HG03045 (cell line): Measurements from ENCODE around the gene SNX1.

Experiments
- ATAC-seq: cut with Tn5 transposase; IDR thresholded peaks from one replicate; pipeline ENCODE4 v1.9.1; 2021; ENCODE audit warnings: mild to moderate bottlenecking, moderate library complexity; ENCODE audit not compliant: unreplicated experiment

The SNX1 gene

GRCh38 chr15:64146041-64146440 is 50.3 kb downstream of the SNX1 start:
- no peak for ATAC-seq

- ATAC-seq: no peak
These were observed 50.7 kb downstream of the SNX1 start for GRCh38 chr15:64146520-64146884.

- no peak for ATAC-seq
These were observed 51.3 kb downstream of the SNX1 start for GRCh38 chr15:64146885-64147681.

GRCh38 chr15:64148168-64148567 is 52.4 kb downstream of the SNX1 start:
- no peak for ATAC-seq

GRCh38 chr15:64148581-64148980 is 52.8 kb downstream of the SNX1 start:
- ATAC-seq: no peak

- no peak for ATAC-seq
These were observed 53.6 kb downstream of the SNX1 start for GRCh38 chr15:64149424-64149823.

- ATAC-seq: no peak
These were observed 54.3 kb downstream of the SNX1 start for GRCh38 chr15:64149893-64150578.

GRCh38 chr15:64151727-64152506 is 56.1 kb downstream of the SNX1 start, which contains the start of gene SNX22:
Gene SNX22, plus strand, starts transcription at chr15:64151731. Its CDS starts 45 bp downstream, at chr15:64151776.
- peak; percentile 18 for ATAC-seq

DNA sequence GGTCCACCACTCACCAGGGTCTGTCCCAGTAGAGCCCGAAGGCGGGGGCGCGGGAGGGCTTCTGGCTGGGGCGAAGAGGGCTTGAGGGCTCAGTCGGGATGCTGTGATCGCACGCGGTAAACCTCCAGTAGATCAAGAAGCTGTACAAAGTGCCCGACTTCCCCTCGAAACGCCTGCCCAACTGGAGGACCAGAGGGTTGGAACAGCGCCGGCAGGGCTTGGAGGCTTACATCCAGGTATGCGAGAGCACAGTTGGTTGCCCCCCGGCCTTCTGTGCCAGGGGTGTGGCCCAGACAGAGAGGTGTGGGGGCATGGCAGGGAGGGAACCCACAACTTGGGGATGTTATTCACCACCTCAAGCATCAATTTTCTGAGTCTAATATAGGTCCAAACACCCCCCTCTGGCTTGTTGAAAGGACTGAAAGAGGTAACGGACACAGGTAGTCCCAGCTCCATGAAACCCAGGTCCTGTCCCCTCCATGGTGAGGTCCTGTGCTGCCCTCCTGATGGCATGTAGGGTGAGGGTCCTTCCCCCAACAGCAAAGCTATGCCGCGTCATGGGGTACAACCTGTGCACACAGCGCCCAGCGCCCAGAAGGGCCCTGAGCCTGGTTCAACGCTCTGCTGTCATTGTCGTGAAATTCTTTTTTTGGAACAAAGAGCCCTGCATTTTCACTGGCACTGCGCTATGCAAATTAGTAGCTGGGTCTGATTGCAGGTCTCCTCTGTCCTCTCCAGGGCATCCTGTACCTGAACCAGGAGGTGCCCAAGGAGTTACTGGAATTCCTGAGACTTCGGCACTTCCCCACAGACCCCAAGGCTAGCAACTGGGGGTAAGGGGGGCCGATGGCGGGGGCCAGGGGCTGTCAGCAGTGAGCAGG is 57.0 kb downstream of the SNX1 start:
- ATAC-seq: peak; percentile 20

- peak; percentile 59 for ATAC-seq
These were observed 57.9 kb downstream of the SNX1 start for GRCh38 chr15:64153480-64154367.

DNA sequence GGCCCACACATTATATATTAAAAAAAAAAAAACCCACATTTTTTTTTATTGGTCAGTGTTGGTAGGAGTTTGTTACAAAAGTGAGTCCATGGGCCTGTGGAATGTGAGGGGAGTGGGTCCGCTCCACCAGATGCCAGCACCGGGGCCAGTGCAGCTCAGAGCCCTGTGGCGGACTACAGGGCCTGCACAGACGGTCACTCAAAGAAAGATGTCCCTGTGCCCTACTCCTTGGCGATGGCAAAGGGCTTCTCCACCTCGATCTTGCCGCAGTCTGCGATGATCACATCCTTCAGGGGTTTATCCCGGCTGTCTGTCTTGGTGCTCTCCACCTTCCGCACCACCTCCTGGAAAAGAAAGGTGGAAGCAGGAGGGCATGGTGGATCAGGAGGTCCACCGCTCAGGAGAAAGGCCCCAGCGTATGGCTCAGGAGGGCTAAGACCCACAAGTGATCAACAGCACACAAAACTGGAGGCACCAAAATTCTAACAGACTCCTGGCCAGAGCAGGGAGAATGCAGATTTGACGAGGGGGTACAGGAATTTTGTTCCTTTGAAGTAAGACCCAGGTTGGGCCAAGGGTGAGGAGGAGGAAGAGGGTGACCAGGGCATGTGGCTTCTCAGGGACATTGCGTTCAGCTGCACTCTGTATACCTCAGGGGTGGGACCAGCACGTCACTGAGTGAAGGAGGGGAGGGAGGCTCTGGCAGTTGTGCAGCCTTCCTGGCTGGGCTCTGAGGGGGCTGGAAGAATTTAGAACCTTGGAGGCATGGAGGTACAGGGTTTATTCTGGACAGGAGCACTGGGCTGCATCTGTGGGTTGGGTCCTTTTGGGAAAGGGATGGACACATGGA is 60.2 kb downstream of the SNX1 start:
- no peak for ATAC-seq

DNA sequence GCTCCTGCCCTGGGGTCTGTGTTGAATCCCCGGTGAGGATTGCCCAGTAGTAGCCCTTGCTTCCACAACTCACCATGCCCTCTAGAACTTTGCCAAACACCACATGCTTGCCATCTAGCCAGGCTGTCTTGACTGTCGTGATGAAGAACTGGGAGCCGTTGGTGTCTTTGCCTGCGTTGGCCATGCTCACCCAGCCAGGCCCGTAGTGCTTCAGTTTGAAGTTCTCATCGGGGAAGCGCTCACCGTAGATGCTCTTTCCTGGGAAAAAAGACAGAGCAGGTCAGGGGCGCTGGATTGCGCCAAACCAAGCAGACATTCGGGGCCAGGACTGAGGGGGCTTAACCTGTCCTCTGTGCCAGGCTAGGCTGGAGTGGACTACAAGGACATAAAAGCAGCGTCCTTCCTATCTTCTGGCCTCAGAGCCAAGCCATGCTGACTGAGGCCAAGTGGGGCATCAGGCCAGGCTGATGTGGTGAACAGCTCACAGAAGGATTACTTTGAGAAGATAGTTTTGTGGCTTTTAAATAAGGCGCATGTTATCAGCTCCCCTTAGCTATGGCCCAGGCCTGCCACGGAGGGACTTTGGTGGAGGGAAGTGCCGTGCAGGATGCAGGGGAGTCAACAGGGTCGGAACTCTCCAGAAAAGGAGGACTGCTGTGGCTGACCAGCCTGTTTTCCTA is 61.0 kb downstream of the SNX1 start:
- no peak for ATAC-seq

- ATAC-seq: no peak
These were observed 61.9 kb downstream of the SNX1 start for GRCh38 chr15:64157599-64158125.

DNA sequence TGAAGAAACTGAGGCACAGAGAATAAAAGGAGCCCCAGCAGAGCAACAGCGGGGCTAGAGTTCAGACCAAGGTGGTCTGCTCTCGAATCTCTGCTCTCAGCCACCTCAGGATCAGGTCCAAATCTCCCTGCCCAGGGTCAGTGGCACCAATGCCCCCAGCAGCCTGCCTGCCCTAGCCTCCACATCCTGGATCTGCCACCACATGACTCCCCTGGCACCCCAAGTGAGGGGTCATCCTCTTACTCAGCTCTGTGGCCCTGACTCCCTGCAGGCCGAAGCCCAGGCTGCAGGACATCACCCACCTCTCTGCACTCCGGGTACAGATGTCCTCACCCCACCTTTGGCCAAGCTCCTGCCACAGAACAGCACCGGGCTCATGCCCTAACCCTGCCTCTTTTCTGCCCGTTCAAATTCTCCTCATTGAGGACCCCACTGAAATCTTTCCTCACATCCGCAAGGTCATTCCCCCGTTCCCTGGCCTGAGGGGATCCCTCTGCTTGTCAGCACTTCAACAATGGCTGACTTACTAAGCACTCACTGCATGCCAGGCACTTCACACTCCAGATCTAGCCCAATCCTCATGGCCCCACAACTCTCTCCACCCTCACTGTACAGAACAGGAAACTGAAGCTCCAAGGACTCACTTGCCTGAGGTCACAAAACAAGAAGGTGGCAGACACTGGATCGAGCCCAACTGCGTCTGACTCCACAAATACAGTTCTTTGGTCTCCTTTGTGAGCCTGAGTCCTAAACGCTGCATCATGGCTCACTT is 62.8 kb downstream of the SNX1 start:
- no peak for ATAC-seq

GRCh38 chr15:64161688-64162477 is 66.1 kb downstream of the SNX1 start:
- no peak for ATAC-seq

- ATAC-seq: peak; percentile 23
These were observed 66.7 kb downstream of the SNX1 start for GRCh38 chr15:64162478-64162868.
